Duodenal mucosa (tissue), 2 donors: ENCODE measurements around the gene PSMB3.

Experiments
- H3K27ac ChIP-seq: one replicate; pipeline ENCODE4 v1.7.0; 2013; ENCODE audit warnings: low read depth, low read length
- H3K27me3 ChIP-seq, 2 donors: one replicate each; pipeline ENCODE4 v1.7.0; 2013; ENCODE audit warnings: low read length in 2 of 2, control low read depth in 1 of 2; ENCODE audit not compliant: insufficient read depth in 2 of 2, control insufficient read depth in 1 of 2
- H3K36me3 ChIP-seq, 2 donors: one replicate each; pipeline ENCODE4 v1.7.0; 2013; ENCODE audit warnings: low read length in 2 of 2, control low read depth in 1 of 2; ENCODE audit not compliant: insufficient read depth in 2 of 2, control insufficient read depth in 1 of 2
- H3K4me1 ChIP-seq, 2 donors: one replicate each; pipeline ENCODE4 v1.7.0; 2013; ENCODE audit warnings: low read length in 2 of 2, control low read depth in 1 of 2; ENCODE audit not compliant: insufficient read depth in 2 of 2, control insufficient read depth in 1 of 2
- H3K4me3 ChIP-seq, 2 donors: one replicate each; pipeline ENCODE4 v1.7.0; 2013; ENCODE audit warnings: low read length in 2 of 2, low read depth in 1 of 2
- H3K9ac ChIP-seq, 2 donors: one replicate each; pipeline ENCODE4 v1.7.0; 2013; ENCODE audit warnings: low read length in 2 of 2, low read depth in 1 of 2
- H3K9me3 ChIP-seq, 2 donors: one replicate each; pipeline ENCODE4 v1.7.0; 2013; ENCODE audit warnings: low read length in 2 of 2, control low read depth in 1 of 2; ENCODE audit not compliant: control insufficient read depth in 1 of 2

PSMB3 gene

DNA sequence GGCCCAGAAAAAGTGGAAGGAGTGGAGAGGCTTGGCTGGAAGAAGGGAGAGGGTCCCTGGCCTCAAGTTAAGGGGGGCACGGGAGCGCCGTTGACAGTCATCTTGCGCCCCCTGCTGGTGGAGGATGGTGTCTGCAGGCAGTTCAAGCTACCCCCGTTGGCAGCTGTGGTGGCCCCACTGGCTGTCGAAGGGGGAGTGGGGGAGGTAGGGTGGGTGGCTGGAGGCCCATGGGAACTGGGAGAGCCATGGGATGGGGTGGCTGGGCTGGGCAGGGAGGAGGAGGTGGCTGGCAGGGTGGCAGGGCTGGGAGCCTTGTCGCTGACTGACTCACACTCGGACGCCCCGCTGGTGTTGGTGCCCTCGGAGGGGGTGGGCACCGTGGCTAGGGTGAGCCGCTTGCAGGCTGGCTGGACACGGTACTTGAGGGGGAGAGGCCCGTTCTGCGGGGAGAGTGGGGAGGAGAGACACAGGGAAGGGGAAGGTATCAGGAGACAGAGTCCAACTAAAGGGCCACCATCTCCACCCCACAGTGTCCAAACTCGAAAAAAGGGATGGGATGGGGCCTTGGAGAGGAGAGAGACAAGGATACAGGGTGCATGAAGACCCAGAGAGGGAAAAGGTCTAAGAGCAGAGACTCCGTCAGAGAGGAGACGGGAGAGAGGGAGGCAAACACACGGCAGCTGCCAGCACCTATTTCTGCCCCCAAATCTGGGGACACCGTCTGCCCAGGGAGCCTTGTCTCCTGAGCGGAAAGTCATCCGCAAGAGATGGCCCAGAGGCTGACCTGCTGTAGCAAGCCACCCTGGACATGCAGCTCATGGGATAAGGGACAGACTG lies 17.2 kb upstream of the PSMB3 start:
- H3K36me3 ChIP-seq = peaks cover 3 to 17% of the 10 kb centered on the region in 2 donors
- no peaks in the 10 kb centered on the region for H3K27me3 ChIP-seq
- no peaks in the 10 kb centered on the region for H3K9me3 ChIP-seq
- no peak overlapping the region for H3K4me3 ChIP-seq
- peak overlapping the region in 1 of 2 donors; percentile 38 for H3K9ac ChIP-seq
- H3K27ac ChIP-seq = no peak overlapping the region
- H3K4me1 ChIP-seq = peaks cover 64 to 68% of the 10 kb centered on the region in 2 donors

DNA sequence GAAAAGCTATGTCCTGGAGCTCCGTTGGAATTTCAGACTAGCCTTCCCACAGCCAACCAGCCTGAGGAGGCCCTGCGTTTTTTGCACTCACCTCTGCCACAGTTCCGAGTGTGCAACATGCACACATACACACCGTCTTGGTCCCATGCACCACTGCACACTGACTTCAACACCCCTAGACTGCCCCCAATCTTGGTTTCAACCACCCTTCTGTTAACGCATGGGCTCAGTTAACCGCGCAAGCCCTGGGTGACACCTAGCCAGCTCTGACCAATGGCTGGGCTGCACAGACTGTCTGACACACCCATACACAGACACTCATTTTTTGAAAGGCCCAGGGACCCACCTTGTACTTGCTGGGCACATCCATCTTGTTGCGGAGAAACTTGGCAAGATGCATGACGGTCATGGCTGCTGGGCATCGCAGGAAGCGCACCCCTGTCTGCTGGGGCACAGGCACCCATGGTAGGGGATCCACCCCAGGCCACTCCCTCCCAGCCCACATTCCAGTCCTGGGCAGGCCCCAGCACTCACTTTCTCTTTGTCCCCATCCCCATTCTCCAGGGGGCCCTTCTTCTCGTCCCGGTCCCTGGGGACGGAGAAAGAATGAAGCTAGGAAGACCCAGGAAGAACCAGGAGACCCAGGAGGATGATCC lies 14.4 kb upstream of the PSMB3 start:
- Histone ChIP-seq H3K9ac (no peak overlapping the region), H3K9me3 (no peaks in the 10 kb centered on the region), H3K27me3 (no peaks in the 10 kb centered on the region), H3K4me3 (no peak overlapping the region), H3K36me3 (peaks cover 3 to 15% of the 10 kb centered on the region in 2 donors), H3K4me1 (peaks cover 60 to 61% of the 10 kb centered on the region in 2 donors), H3K27ac (no peak overlapping the region)

DNA sequence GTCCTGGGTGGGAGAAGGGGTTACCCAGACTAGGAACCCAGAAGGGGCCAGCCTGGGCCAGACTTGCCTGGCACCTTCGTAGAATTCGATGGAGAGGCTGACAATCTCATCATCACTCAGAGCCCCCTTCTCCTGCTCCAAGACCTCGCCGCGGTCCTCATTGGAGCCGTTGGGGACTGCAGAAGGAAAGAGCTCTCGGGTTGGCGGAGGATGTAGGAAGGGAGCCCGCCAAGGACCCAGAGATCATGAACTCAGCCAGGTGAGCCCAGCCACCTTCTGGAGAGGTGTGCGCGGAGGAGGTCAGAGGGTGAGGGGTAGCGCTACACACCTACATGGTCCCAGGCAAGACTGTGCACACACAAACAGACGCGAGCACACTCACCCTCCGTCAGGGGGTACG lies 13.9 kb upstream of the PSMB3 start:
- Histone ChIP-seq H3K4me1 (peaks cover 55 to 61% of the 10 kb centered on the region in 2 donors), H3K27ac (no peak overlapping the region), H3K9me3 (no peaks in the 10 kb centered on the region), H3K36me3 (peaks cover 3 to 9% of the 10 kb centered on the region in 2 donors), H3K9ac (no peak overlapping the region), H3K27me3 (no peaks in the 10 kb centered on the region), H3K4me3 (no peak overlapping the region)

DNA sequence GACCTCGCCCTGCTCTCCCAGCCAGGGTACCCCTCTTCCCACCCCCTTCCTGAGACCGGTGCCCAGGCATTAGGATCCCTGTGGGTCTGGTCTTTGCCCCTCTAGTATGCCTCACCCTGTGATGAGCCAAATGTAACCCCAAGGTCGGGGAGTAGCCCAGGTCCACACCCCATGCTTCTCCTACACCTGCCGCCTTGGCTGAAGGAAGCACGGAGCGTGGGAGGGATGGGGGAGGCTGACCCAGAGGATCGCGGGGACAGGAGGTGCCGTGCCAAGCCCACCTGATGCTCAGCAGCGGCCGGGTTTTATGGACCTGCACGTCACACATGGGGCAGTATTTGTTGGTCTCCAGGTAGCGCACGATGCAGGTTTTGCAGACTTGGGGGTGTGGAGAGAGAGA lies 13.2 kb upstream of the PSMB3 start:
- Histone ChIP-seq H3K4me1 (peaks cover 50 to 58% of the 10 kb centered on the region in 2 donors), H3K9ac (no peak overlapping the region), H3K27ac (no peak overlapping the region), H3K27me3 (no peaks in the 10 kb centered on the region), H3K9me3 (no peaks in the 10 kb centered on the region), H3K4me3 (no peak overlapping the region), H3K36me3 (peaks cover 3% of the 10 kb centered on the region in 2 donors)

DNA sequence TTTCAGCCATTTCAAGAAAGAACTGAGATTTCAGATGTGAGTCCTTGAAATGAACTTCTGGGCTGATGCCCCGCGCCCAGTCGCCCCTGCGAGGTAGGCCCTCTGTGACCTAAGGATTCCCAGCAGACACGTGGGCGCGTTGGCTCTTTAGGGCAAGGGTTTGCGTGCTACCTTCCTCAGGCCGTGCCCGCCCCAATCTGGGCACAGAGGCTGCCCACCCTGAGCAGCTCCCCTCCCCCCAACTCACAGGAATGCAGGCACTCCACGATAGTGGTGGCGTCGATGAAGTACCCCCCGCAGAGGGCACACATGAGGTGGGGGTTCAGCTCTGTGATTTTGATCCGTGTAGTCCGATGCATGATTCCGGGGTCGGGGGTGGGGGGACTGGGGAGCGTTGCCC lies 12.5 kb upstream of the PSMB3 start:
- peaks cover 47 to 57% of the 10 kb centered on the region in 2 donors for H3K4me1 ChIP-seq
- no peak overlapping the region for H3K9ac ChIP-seq
- no peaks in the 10 kb centered on the region for H3K9me3 ChIP-seq
- no peaks in the 10 kb centered on the region for H3K27me3 ChIP-seq
- H3K4me3 ChIP-seq = no peak overlapping the region
- H3K36me3 ChIP-seq = peaks cover 0 to 3% of the 10 kb centered on the region in 2 donors
- H3K27ac ChIP-seq = no peak overlapping the region

DNA sequence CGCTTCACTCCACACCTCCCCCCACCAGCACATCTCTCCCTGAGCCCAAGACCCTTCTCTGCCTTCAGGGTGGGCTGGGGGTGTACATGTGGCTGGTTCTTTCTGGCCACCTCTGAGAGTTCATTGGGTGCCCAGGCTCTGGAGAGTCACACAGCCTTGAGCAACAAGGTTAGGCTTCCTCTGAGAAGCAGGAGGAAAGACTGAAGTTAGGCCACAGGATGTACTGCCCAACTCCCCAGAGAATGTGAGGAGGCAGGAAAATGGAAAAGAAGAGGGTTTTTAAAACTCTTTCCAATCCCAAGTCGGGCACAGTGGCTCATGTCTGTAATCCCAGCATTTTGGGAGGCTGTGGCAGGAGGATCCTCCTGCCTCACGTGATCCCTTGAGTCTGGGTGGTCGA lies 11.7 kb upstream of the PSMB3 start:
- Histone ChIP-seq H3K27ac (no peak overlapping the region), H3K4me1 (peaks cover 39 to 54% of the 10 kb centered on the region in 2 donors), H3K4me3 (no peak overlapping the region), H3K9me3 (no peaks in the 10 kb centered on the region), H3K9ac (no peak overlapping the region), H3K36me3 (peaks cover 0 to under 1% of the 10 kb centered on the region in 2 donors), H3K27me3 (no peaks in the 10 kb centered on the region)

DNA sequence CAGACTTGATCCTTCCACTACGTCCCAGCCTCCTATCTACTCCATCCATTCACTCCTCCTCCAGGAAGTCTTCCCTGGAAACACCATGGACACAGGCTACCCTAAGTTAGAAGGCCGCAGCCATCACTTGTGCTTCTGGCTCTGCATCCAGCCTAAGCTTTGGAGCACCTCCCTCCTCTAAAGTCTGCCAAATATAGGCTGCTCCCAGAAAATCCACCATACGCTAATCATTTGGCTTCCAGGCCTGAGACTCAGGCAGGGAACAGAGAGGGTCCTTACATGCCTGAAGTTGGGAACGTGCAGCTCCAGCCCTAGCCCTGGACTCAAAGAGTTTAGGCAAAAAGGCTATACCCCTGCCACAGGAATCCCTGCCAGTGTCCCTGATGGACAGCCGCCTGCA lies 11.1 kb upstream of the PSMB3 start:
- Histone ChIP-seq H3K27me3 (peaks cover 0 to 2% of the 10 kb centered on the region in 2 donors), H3K9ac (peak overlapping the region in 1 of 2 donors; percentile 52), H3K36me3 (no peaks in the 10 kb centered on the region), H3K4me3 (no peak overlapping the region), H3K27ac (no peak overlapping the region), H3K9me3 (no peaks in the 10 kb centered on the region), H3K4me1 (peaks cover 40 to 60% of the 10 kb centered on the region in 2 donors)

DNA sequence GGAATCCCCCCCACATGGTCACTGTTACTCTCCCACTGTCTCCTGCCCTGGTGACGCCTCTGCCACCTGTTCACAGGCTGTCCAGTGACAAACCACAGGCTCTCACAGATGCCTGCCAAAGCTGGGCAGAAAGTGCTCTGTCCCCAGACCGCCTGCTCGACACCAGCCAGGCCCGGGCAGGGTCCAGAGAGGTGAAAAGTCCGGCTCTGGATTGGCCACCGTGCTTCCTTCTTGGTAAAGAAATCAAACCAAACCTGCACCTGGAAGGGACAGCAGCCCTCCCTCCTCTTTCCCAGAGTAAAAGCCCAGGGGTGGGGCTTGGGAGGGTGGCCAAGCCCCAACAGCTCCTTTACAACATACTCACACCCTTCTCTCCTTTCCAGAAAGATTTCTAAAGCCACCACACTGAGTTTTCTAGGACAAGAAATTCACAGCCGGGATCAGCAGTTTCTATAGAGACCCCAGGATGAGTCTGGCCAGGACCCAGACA lies 10.6 kb upstream of the PSMB3 start:
- Histone ChIP-seq H3K9me3 (no peaks in the 10 kb centered on the region), H3K9ac (peak overlapping the region in 1 of 2 donors; percentile 52), H3K27ac (peak overlapping the region; percentile 74), H3K4me1 (peaks cover 45 to 65% of the 10 kb centered on the region in 2 donors), H3K36me3 (no peaks in the 10 kb centered on the region), H3K4me3 (no peak overlapping the region), H3K27me3 (peaks cover 2 to 3% of the 10 kb centered on the region in 2 donors)

DNA sequence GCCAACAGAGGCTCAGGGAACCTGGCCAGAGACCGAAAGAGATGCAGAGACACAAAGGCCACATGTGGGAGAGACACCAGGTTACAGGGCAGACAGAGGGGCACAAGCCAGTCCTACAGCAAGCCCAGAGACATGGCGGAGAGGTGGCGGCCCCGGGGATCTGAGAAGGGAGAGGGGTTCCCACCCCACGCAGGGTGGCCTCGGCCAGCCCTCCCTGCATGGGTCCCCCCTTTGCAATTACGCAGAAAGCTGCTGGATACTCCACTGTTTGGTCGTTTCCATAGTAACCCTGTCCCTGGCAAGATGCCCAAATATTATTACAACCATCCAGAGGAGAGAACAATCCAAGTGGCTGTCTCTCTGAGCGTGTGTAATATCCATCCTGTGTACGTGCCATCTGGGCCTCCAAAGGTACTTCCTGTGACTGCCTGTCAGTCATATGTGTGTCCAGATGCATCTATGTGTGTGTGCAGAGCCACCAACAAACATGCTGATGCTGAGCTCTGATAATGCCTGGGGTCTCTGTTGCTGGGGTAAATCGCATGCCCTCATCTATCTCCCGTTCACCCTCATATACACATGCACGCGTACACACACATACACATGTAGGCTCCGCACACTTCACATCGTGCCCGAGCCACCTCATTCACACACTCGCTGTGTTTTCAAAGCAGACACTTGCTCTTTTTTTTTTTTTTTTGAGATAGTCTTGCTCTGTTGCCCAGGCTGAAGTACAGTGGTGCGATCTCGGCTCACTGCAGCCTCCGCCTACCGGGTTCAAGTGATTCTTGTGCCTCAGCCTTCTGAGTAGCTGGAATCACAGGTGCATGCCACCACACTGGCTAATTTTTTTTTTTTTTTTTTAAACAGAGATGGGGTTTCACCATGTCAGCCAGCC lies 9.9 kb upstream of the PSMB3 start:
- peaks cover 48 to 67% of the 10 kb centered on the region in 2 donors for H3K4me1 ChIP-seq

More for the DNA sequence above, 9.9 kb upstream of the PSMB3 start:
- peak overlapping the region; percentile 0 to 2 for H3K4me3 ChIP-seq
- H3K36me3 ChIP-seq = no peaks in the 10 kb centered on the region
- no peaks in the 10 kb centered on the region for H3K9me3 ChIP-seq
- H3K27ac ChIP-seq = peak overlapping the region; percentile 74
- peak overlapping the region in 1 of 2 donors; percentile 52 for H3K9ac ChIP-seq
- H3K27me3 ChIP-seq = peaks cover 3% of the 10 kb centered on the region in 2 donors
